HepG2 (cell line): ENCODE data around the gene ANXA6.
A peak's percentile ranks its signal among the peaks of the same experiment; 100 is the strongest.

ENCODE experiments used
- CTCF ChIP-seq: sonication (generic); formaldehyde crosslinking; IDR thresholded peaks from 2 replicates; pipeline ENCODE4 v1.5.0; 2020; ENCODE audit warnings: mild to moderate bottlenecking, missing genetic modification reagents, moderate library complexity
- HIC2 ChIP-seq: sonication (generic); formaldehyde crosslinking; IDR thresholded peaks from 2 replicates; pipeline ENCODE4 v1.9.0; 2022; ENCODE audit warnings: low read depth, missing genetic modification reagents
- TAF1 ChIP-seq: sonication (generic); formaldehyde crosslinking; IDR thresholded peaks from 2 replicates; pipeline ENCODE4 v1.4.0; 2020; ENCODE audit warnings: missing genetic modification reagents
- TEAD2 ChIP-seq: sonication (generic); formaldehyde crosslinking; IDR thresholded peaks from 2 replicates; pipeline ENCODE4 v1.9.0; 2021; ENCODE audit warnings: missing genetic modification reagents
- ZNF354B ChIP-seq: sonication (generic); formaldehyde crosslinking; IDR thresholded peaks from 2 replicates; pipeline ENCODE4 v1.8.0; 2022; ENCODE audit warnings: mild to moderate bottlenecking, missing genetic modification reagents
- ZNF367 ChIP-seq: sonication (generic); formaldehyde crosslinking; IDR thresholded peaks from 2 replicates; pipeline ENCODE4 v1.4.0; 2020; ENCODE audit warnings: missing genetic modification reagents, borderline replicate concordance
- ZNF530 ChIP-seq: sonication (generic); formaldehyde crosslinking; IDR thresholded peaks from 2 replicates; pipeline ENCODE4 v1.5.0; 2020; ENCODE audit warnings: low read depth, mild to moderate bottlenecking, missing genetic modification reagents

GRCh38 chr5:151080613-151081430, 76.8 kb downstream of the ANXA6 start, which contains the start of gene TNIP1:
- TF ChIP-seq ZNF530 (CRISPR knock-in tag): no peak
- TF ChIP-seq TEAD2: no peak
- TF ChIP-seq HIC2 (CRISPR knock-in tag): peak; percentile 25; the same call in 1 of the 2 replicates
- TF ChIP-seq CTCF (CRISPR knock-in tag): peak; percentile 18; the same call in 1 of the 2 replicates
- TF ChIP-seq ZNF367 (CRISPR knock-in tag): no peak; the same call in 1 of the 2 replicates
- TF ChIP-seq TAF1 (CRISPR knock-in tag): peak; percentile 87
- TF ChIP-seq ZNF354B: no peak
